ENCODE measurements around the gene FBRSL1. TPM values are rescaled to one million over a fixed set of nuclear protein-coding genes. Genes with fewer than 3 reads are reported as not detected.

FBRSL1 gene
- total RNA-seq, 4 donors from 2014 or later = 14.4 to 28.1 (median 18.5) TPM

GRCh38 chr12:132546647-132547046 is 56.7 kb downstream of the FBRSL1 start:
- DNase-seq (ENCODE audit: extremely low spot score) = no peak
- Histone ChIP-seq H3K9me3 (no peaks in the 10 kb centered on the region), H3K4me3 (no peak overlapping the region), H3K4me1 (peaks cover 0 to 4% (median 0%) of the 10 kb centered on the region in 4 donors), H3K27ac (replicated peaks in 1 of 4) (no peak overlapping the region), H3K36me3 (peaks cover 5 to 63% (median 48%) of the 10 kb centered on the region in 4 donors), H3K27me3 (no peaks in the 10 kb centered on the region)
- TF ChIP-seq CTCF (IDR thresholded peaks at IDR 0.05) (no peak), POLR2A (IDR thresholded peaks at IDR 0.05; ENCODE audit: low read depth) (no peak), POLR2AphosphoS5 (IDR thresholded peaks at IDR 0.05) (no peak)
- intact Hi-C loops (cut with DNase I) = no loop called here
- 91% methylated on average over 18 of the region's 19 CpGs for WGBS

GRCh38 chr12:132547205-132547740 is 57.3 kb downstream of the FBRSL1 start:
- no peaks in the 10 kb centered on the region for H3K27me3 ChIP-seq
- 84% methylated on average over 13 of the region's 21 CpGs for WGBS
- peaks cover 0 to 4% (median 0%) of the 10 kb centered on the region in 4 donors for H3K4me1 ChIP-seq
- no peaks in the 10 kb centered on the region for H3K9me3 ChIP-seq
- DNase-seq (ENCODE audit: extremely low spot score) = no peak
- no peak overlapping the region for H3K4me3 ChIP-seq
- peaks cover 5 to 67% (median 51%) of the 10 kb centered on the region in 4 donors for H3K36me3 ChIP-seq
- no peak overlapping the region for H3K27ac ChIP-seq (replicated peaks in 1 of 4)
- TF ChIP-seq POLR2AphosphoS5 (IDR thresholded peaks at IDR 0.05) (no peak), POLR2A (IDR thresholded peaks at IDR 0.05; ENCODE audit: low read depth) (no peak), EP300 (IDR thresholded peaks at IDR 0.05) (no peak), CTCF (IDR thresholded peaks at IDR 0.05) (no peak)
- intact Hi-C loops (cut with DNase I) = no loop called here

- Histone ChIP-seq H3K27me3 (no peaks in the 10 kb centered on the region), H3K9me3 (no peaks in the 10 kb centered on the region), H3K4me1 (peaks cover 0 to 4% (median 0%) of the 10 kb centered on the region in 4 donors), H3K27ac (replicated peaks in 1 of 4) (no peak overlapping the region), H3K4me3 (no peak overlapping the region), H3K36me3 (peaks cover 5 to 70% (median 57%) of the 10 kb centered on the region in 4 donors)
- TF ChIP-seq CTCF (IDR thresholded peaks at IDR 0.05) (no peak), EP300 (IDR thresholded peaks at IDR 0.05) (no peak), POLR2A (IDR thresholded peaks at IDR 0.05; ENCODE audit: low read depth) (no peak), POLR2AphosphoS5 (IDR thresholded peaks at IDR 0.05) (no peak)
- no peak for DNase-seq (ENCODE audit: extremely low spot score)
- intact Hi-C loops (cut with DNase I) = no loop called here
- 89% methylated on average over 6 of the region's 28 CpGs for WGBS
These were observed 58.6 kb downstream of the FBRSL1 start for GRCh38 chr12:132548430-132549058.

- H3K9me3 ChIP-seq = no peaks in the 10 kb centered on the region
- no peak for TF ChIP-seq EP300 (IDR thresholded peaks at IDR 0.05)
- no peak for TF ChIP-seq POLR2A (IDR thresholded peaks at IDR 0.05; ENCODE audit: low read depth)
- TF ChIP-seq CTCF (IDR thresholded peaks at IDR 0.05) = no peak
- WGBS = 100% methylated on average over 1 of the region's 33 CpGs
- peaks cover 0 to 4% (median 0%) of the 10 kb centered on the region in 4 donors for H3K4me1 ChIP-seq
- no peak overlapping the region for H3K4me3 ChIP-seq
- H3K27me3 ChIP-seq = no peaks in the 10 kb centered on the region
- no peak for DNase-seq (ENCODE audit: extremely low spot score)
- peaks cover 5 to 70% (median 57%) of the 10 kb centered on the region in 4 donors for H3K36me3 ChIP-seq
- H3K27ac ChIP-seq (replicated peaks in 1 of 4) = no peak overlapping the region
- intact Hi-C loops (cut with DNase I) = no loop called here
These were observed 59.1 kb downstream of the FBRSL1 start for GRCh38 chr12:132549059-132549458.

Measured in esophagus muscularis mucosa (tissue), 4 donors.